ENCODE measurements around the gene TOP1. TPM values are rescaled to one million over a fixed set of nuclear protein-coding genes. Genes with fewer than 3 reads are reported as not detected.

Gene TOP1
- total RNA-seq, 8 experiments from 2014 or later: 20.6 to 99.6 (median 34.0) TPM

DNA sequence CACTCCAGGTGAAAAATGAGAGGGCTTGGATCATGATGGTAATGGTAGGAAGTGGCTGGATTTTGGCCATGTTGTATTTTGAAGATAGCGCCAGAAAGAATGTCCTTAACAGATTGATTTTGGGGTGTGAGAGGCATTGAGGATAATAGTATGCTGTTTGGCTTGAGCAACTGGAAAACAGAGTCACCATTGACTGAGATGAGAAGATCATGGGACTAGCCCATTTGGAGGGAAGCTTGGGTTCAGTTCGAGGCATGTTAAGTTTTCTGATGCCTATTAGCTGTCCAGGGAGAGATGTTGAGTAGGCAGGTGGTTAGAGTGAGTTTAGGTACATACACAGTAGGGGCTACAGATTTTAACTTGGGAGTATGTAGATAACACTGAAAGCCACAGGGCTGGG lies 132.1 kb downstream of the TOP1 start:
- Histone ChIP-seq H3K4me1 (replicated peaks in 1 of 2) (no peaks in the 10 kb centered on the region), H3K27ac (no peak overlapping the region), H3K4me3 (no peak overlapping the region)
- in situ Hi-C loops (cut with MboI; ENCODE audit: low pct_unique_long_range_greater_than_20kb in 2 of 9, low sequenced_read_pairs in 9 of 9, unreplicated experiment in 9 of 9): loop anchor here in 2 of 9 experiments (25.0 kb wide), 1 partner anchor 177 kb away; the partner anchor contains the start of gene LPIN3 (in 2 of the 2)
- ATAC-seq (replicated peaks in 6 of 8): no peak
- 69 to 100% (median 94%) methylated on average over 1 to 2 of the region's 2 CpGs; no CpG with 5 or more reads in 3 of the 10 experiments for WGBS, 10 experiments

DNA sequence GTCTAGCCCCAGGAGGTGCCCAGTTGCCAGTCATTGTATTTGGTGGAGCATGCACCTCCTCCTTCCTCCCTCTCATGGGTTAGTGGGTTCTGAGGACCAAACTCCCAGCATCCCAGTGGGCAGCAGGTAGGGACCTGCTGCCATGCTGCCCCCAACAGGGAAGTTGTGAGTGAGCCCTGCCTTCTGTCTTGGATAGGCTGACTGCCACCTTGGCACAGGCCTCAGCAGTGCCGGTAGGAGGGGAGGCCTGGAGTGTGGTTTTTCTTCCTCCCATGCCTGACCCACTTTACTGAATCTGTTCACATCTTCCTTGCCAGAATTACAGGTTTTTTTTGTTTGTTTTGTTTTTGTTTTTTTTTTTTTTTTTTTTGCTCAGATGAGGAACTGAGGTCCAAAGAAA lies 133.3 kb downstream of the TOP1 start:
- Histone ChIP-seq H3K4me3 (no peak overlapping the region), H3K27ac (no peak overlapping the region), H3K4me1 (replicated peaks in 1 of 2) (no peaks in the 10 kb centered on the region)
- in situ Hi-C loops (cut with MboI; ENCODE audit: low pct_unique_long_range_greater_than_20kb in 2 of 9, low sequenced_read_pairs in 9 of 9, unreplicated experiment in 9 of 9): loop anchor here in 2 of 9 experiments (25.0 kb wide), 1 partner anchor 175 kb away; the partner anchor contains the start of gene LPIN3 (in 2 of the 2)
- WGBS, 10 experiments: 25 to 100% (median 68%) methylated on average over 1 of the region's 1 CpG; no CpG with 5 or more reads in 6 of the 10 experiments
- ATAC-seq (replicated peaks in 6 of 8): no peak

DNA sequence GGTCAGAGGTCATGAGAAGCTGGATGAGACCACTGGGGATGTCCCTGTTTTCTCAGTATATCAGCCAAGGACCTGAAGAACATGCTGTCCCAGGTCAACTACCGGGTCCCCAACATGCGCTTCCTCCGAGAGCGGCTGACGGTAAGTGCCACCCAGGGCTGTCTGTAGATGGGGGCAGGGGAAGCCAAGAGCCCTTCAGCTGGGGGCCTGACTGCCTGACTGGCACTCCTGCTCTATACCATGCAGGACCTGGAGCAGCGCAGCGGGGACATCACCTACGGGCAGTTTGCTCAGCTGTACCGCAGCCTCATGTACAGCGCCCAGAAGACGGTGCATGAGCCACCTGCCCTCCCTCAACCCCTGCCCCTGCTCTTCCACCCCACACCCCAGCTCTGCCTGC lies 133.8 kb downstream of the TOP1 start:
- H3K4me1 ChIP-seq (replicated peaks in 1 of 2): no peaks in the 10 kb centered on the region
- no peak for ATAC-seq (replicated peaks in 6 of 8)
- 93 to 100% (median 100%) methylated on average over 1 to 4 of the region's 11 CpGs; no CpG with 5 or more reads in 6 of the 10 experiments for WGBS, 10 experiments
- H3K27ac ChIP-seq: no peak overlapping the region
- no peak overlapping the region for H3K4me3 ChIP-seq
- in situ Hi-C loops (cut with MboI; ENCODE audit: low pct_unique_long_range_greater_than_20kb in 2 of 9, low sequenced_read_pairs in 9 of 9, unreplicated experiment in 9 of 9): loop anchor here in 2 of 9 experiments (25.0 kb wide), 1 partner anchor 175 kb away; the partner anchor contains the start of gene LPIN3 (in 2 of the 2)

DNA sequence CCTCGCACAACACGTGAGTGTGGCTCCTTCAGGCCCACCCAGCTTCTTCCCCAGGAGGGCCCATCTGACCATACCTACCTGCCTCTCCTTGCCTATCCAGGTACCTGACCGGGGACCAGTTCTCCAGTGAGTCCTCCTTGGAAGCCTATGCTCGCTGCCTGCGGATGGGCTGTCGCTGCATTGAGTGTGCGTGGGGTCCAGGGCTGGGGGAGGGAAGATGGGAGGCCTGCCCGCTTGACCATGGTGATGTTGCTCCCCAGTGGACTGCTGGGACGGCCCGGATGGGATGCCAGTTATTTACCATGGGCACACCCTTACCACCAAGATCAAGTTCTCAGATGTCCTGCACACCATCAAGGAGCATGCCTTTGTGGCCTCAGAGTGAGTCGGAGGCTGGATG lies 135.2 kb downstream of the TOP1 start:
- WGBS, 10 experiments: 89 to 100% (median 100%) methylated on average over 1 to 8 of the region's 11 CpGs; no CpG with 5 or more reads in 3 of the 10 experiments
- Histone ChIP-seq H3K27ac (no peak overlapping the region), H3K4me1 (replicated peaks in 1 of 2) (no peaks in the 10 kb centered on the region), H3K4me3 (no peak overlapping the region)
- in situ Hi-C loops (cut with MboI; ENCODE audit: low pct_unique_long_range_greater_than_20kb in 2 of 9, low sequenced_read_pairs in 9 of 9, unreplicated experiment in 9 of 9): loop anchor here in 2 of 9 experiments (25.0 kb wide), 1 partner anchor 173 kb away; the partner anchor contains the start of gene LPIN3 (in 2 of the 2)
- ATAC-seq (replicated peaks in 6 of 8): no peak

DNA sequence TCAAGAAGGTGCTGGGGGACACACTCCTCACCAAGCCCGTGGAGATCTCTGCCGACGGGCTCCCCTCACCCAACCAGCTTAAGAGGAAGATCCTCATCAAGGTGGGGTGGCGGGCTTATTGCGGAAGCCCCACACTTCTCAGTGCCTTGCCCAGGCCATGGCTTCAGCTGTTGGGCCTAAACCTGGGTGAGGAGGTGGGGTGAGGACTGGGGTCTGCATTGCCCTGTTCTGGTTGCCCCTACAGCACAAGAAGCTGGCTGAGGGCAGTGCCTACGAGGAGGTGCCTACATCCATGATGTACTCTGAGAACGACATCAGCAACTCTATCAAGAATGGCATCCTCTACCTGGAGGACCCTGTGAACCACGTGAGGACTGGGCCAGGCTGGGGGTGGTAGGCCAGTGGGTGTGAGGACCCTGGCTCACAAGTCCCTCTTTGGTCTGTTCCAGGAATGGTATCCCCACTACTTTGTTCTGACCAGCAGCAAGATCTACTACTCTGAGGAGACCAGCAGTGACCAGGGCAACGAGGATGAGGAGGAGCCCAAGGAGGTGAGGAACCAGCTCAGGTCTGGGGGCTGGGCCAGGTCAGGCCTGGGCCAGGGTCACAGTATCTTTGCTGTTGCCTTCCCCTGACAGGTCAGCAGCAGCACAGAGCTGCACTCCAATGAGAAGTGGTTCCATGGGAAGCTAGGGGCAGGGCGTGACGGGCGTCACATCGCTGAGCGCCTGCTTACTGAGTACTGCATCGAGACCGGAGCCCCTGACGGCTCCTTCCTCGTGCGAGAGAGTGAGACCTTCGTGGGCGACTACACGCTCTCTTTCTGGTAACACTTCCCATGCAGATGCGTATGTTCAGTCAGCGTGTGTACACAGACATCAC lies 136.6 kb downstream of the TOP1 start:
- no peak overlapping the region for H3K4me3 ChIP-seq
- in situ Hi-C loops (cut with MboI; ENCODE audit: low pct_unique_long_range_greater_than_20kb in 2 of 9, low sequenced_read_pairs in 9 of 9, unreplicated experiment in 9 of 9): loop anchor here in 2 of 9 experiments (25.0 kb wide), 1 partner anchor 172 kb away; the partner anchor contains the start of gene LPIN3 (in 2 of the 2)
- WGBS, 10 experiments: 84 to 100% (median 96%) methylated on average over 1 to 20 of the region's 24 CpGs; no CpG with 5 or more reads in 2 of the 10 experiments
- no peaks in the 10 kb centered on the region for H3K4me1 ChIP-seq (replicated peaks in 1 of 2)
- no peak overlapping the region for H3K27ac ChIP-seq
- ATAC-seq (replicated peaks in 6 of 8): no peak

DNA sequence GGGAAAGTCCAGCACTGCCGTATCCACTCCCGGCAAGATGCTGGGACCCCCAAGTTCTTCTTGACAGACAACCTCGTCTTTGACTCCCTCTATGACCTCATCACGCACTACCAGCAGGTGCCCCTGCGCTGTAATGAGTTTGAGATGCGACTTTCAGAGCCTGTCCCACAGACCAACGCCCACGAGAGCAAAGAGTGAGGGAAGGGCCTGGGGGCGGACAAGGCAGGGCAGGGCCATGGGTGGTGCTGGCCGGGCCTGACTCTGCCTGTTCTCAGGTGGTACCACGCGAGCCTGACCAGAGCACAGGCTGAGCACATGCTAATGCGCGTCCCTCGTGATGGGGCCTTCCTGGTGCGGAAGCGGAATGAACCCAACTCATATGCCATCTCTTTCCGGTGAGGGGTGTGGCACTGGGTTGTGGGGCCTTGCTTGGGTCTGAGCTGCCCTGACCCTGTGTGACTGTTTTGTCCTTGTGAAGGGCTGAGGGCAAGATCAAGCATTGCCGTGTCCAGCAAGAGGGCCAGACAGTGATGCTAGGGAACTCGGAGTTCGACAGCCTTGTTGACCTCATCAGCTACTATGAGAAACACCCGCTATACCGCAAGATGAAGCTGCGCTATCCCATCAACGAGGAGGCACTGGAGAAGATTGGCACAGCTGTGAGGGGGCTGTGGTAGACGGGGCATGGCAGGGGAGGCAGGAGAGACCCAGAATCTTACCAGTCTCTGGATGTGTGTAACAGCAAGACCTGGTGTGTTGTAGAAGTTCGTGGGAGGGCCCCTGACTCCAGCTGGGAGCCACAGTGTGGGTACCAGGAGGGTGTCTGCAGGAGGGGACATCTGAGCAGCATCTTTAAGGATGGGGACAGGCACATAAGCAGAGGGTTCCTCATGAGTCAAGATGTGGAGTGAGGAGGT lies 137.8 kb downstream of the TOP1 start:
- peak in 1 of 8 experiments; percentile 6 for ATAC-seq (replicated peaks in 6 of 8)
- 70 to 100% (median 95%) methylated on average over 1 to 21 of the region's 27 CpGs; no CpG with 5 or more reads in 2 of the 10 experiments for WGBS, 10 experiments
- Histone ChIP-seq H3K4me1 (replicated peaks in 1 of 2) (no peaks in the 10 kb centered on the region), H3K27ac (no peak overlapping the region), H3K4me3 (no peak overlapping the region)
- in situ Hi-C loops (cut with MboI; ENCODE audit: low pct_unique_long_range_greater_than_20kb in 2 of 9, low sequenced_read_pairs in 9 of 9, unreplicated experiment in 9 of 9): loop anchor here in 2 of 9 experiments (25.0 kb wide), 1 partner anchor 171 kb away; the partner anchor contains the start of gene LPIN3 (in 2 of the 2)

DNA sequence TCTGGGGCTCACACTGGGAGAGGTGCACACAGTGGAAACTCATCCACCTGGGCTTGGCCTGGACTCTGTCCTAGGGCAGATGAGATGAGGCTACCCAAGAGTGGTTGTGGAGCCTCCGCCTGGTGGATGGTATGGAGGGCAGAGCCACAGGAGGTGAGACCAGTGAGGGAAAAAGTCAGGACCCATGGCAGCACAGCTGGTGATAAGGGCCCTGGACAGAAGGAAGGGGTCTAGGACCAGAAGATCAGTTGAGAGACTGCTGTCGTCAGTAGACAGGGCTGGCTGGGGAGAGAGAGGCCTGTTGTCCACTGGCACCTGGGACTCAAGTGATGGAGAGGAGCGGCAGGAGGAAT lies 138.5 kb downstream of the TOP1 start:
- no peak overlapping the region for H3K4me3 ChIP-seq
- H3K27ac ChIP-seq: no peak overlapping the region
- no peaks in the 10 kb centered on the region for H3K4me1 ChIP-seq (replicated peaks in 1 of 2)
- no peak for ATAC-seq (replicated peaks in 6 of 8)
- in situ Hi-C loops (cut with MboI; ENCODE audit: low pct_unique_long_range_greater_than_20kb in 2 of 9, low sequenced_read_pairs in 9 of 9, unreplicated experiment in 9 of 9): loop anchor here in 2 of 9 experiments (25.0 kb wide), 1 partner anchor 170 kb away; the partner anchor contains the start of gene LPIN3 (in 2 of the 2)
- 67 to 100% (median 100%) methylated on average over 1 to 2 of the region's 3 CpGs; no CpG with 5 or more reads in 7 of the 10 experiments for WGBS, 10 experiments

DNA sequence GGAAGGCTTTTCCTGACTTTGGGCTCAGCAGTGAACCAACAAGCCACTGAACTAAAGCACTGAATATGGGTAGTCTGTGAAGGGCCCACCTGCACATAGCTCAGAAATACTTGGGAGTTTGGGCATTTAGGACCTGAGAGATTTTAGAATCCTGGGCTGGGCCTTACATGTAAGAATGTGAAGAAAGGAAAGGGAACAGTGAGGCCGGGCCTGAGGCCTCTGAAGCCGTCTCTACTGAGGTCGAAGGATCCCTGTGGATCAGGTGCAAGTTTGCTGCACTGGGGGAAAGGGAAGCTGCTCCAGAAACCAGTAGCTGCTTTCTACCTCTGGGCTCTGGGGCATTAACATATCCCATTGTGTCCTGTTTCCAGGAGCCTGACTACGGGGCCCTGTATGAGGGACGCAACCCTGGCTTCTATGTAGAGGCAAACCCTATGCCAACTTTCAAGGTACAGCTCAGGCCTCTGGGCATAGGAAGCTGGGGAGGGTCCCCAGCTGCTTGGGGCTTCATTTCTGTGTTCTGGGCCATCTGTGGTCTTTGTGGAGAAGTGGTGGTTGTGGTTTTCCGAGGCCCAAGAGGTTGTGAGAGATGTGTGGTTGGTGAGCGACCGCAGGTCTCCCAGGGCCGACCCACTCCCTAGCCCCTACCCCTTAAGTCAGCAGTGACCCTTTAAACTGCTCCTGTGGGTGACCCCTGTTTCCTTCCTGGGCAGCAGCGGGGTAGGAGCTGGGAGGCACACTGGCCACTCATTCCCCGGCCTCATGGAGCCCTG lies 139.0 kb downstream of the TOP1 start:
- no peak for ATAC-seq (replicated peaks in 6 of 8)
- WGBS, 10 experiments: 80 to 100% (median 90%) methylated on average over 1 to 5 of the region's 11 CpGs; no CpG with 5 or more reads in 6 of the 10 experiments
- Histone ChIP-seq H3K4me3 (no peak overlapping the region), H3K27ac (no peak overlapping the region), H3K4me1 (replicated peaks in 1 of 2) (no peaks in the 10 kb centered on the region)
- in situ Hi-C loops (cut with MboI; ENCODE audit: low pct_unique_long_range_greater_than_20kb in 2 of 9, low sequenced_read_pairs in 9 of 9, unreplicated experiment in 9 of 9): loop anchor here in 2 of 9 experiments (25.0 kb wide), 1 partner anchor 170 kb away; the partner anchor contains the start of gene LPIN3 (in 2 of the 2)

DNA sequence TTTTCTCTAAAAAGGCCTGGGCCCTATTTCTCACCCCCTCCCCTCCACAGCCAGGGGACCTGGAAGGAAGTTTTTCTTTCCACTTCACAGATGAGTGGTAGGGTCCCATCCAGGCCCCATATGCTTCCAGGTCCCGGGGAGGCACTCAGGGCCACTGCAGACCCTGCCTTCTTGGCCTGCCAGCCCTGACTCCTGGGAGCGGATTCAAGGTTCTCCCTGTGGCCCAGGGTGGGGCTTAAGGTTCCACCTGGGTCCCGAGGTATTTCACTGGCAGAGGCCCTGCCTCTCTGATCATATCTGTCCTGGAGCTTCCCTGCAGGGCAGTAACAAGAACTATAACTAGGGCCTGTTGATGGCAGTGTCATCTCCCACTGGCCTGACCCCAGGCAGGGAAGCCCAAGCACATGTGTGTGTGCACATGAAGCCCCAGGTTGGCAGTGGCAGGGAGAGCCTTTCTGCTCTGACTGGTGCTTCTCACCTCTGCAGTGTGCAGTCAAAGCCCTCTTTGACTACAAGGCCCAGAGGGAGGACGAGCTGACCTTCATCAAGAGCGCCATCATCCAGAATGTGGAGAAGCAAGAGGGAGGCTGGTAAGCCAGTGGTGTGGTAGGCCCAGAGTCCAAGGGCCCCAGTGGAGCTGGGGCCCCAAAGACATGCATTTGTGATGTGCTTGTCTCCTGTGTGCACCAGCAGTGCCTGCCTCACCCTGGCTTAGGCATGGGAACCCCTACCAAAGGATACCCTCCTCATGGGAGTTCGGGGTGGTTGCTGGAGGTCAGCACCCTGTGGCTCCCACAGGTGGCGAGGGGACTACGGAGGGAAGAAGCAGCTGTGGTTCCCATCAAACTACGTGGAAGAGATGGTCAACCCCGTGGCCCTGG lies 139.9 kb downstream of the TOP1 start:
- no peak overlapping the region for H3K27ac ChIP-seq
- in situ Hi-C loops (cut with MboI; ENCODE audit: low pct_unique_long_range_greater_than_20kb in 2 of 9, low sequenced_read_pairs in 9 of 9, unreplicated experiment in 9 of 9): loop anchor here in 2 of 9 experiments (25.0 kb wide), 1 partner anchor 169 kb away; the partner anchor contains the start of gene LPIN3 (in 2 of the 2)
- 96 to 100% (median 100%) methylated on average over 1 to 5 of the region's 10 CpGs; no CpG with 5 or more reads in 5 of the 10 experiments for WGBS, 10 experiments

DNA sequence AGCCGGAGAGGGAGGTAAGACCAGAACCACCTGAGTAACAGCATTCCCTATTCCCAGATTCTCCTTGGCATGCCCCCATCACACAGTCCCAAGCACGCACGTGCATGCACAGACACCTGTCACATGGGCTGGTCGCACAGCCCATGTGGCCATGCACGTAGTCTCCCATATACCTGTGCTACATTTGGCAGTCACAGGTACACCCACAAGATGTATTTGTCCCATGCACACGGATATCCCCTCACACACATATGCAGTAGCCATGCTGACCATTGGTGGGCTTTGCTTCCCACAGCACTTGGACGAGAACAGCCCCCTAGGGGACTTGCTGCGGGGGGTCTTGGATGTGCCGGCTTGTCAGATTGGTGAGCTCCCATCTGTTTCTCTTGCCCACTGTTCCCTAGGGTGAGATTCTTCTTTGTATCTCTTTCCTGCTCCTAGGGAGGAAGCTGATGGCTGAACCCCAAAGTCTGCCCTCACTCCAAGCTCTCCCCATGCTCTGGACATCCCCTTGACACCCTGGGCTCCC lies 140.6 kb downstream of the TOP1 start:
- Histone ChIP-seq H3K27ac (no peak overlapping the region), H3K4me1 (replicated peaks in 1 of 2) (no peaks in the 10 kb centered on the region), H3K4me3 (no peak overlapping the region)
- WGBS, 10 experiments: 83 to 100% (median 100%) methylated on average over 1 to 4 of the region's 9 CpGs; no CpG with 5 or more reads in 6 of the 10 experiments
- in situ Hi-C loops (cut with MboI; ENCODE audit: low pct_unique_long_range_greater_than_20kb in 2 of 9, low sequenced_read_pairs in 9 of 9, unreplicated experiment in 9 of 9): loop anchor here in 2 of 9 experiments (25.0 kb wide), 1 partner anchor 168 kb away; the partner anchor contains the start of gene LPIN3 (in 2 of the 2)
- no peak for ATAC-seq (replicated peaks in 6 of 8)

More for the DNA sequence above, 139.9 kb downstream of the TOP1 start:
- no peak overlapping the region for H3K4me3 ChIP-seq
- no peaks in the 10 kb centered on the region for H3K4me1 ChIP-seq (replicated peaks in 1 of 2)
- ATAC-seq (replicated peaks in 6 of 8): no peak
